Measurements from ENCODE around the gene TRMT10A. TPM values are rescaled to one million over a fixed set of nuclear protein-coding genes. Genes with fewer than 3 reads are reported as not detected.

Gene TRMT10A
- 1.1 TPM for total RNA-seq

GRCh38 chr4:99563310-99564186 is at the start of gene TRMT10A:
TRMT10A (minus strand) TSS chr4:99564039; CDS start chr4:99559338, 4,701 bp downstream.
- DNase-seq (ENCODE audit: low read depth in 2 of 3, low spot score in 2 of 3) = peak; percentile 90 to 99 (median 99)

DNA sequence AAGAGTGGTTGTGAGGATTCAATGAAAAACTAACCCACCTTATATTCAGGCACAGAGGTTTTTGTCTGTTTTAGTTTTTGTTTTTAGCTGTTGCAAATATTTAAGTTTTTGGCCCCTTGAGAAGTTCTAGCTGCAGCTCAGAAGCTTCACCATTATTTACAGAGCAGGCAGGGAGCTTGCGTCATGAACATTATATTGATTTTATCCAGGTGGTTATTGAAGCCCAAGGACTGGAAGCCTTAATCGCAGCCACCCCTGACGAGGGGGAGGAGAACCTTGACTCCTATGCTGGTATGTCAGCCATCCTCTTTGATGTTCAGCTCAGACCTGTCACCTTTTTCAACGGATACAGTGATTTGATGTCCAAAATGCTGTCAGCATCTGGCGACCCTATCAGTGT is 48.9 kb upstream of the TRMT10A start:
- no peak for DNase-seq (ENCODE audit: low read depth in 2 of 3, low spot score in 2 of 3)

DNA sequence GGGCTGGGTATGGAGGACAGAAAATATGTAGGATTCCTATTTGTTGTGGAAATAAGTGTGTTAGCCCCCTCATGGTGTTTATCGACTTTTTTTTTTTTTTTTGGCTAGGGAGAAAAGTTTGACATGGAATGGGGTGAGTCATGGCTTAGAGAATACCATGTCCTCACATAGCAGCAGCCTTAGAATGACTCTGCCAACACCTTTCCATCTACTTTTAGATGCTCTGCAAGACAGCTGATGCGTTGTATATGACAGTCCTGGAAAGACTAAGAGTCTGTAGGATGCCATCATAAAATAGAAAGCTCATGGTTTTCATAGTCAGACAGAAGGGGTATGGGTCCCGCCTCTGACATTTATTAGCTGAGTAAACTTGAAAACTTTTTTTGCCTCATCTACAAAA is 48.4 kb upstream of the TRMT10A start:
- no peak for DNase-seq (ENCODE audit: low read depth in 2 of 3, low spot score in 2 of 3)

DNA sequence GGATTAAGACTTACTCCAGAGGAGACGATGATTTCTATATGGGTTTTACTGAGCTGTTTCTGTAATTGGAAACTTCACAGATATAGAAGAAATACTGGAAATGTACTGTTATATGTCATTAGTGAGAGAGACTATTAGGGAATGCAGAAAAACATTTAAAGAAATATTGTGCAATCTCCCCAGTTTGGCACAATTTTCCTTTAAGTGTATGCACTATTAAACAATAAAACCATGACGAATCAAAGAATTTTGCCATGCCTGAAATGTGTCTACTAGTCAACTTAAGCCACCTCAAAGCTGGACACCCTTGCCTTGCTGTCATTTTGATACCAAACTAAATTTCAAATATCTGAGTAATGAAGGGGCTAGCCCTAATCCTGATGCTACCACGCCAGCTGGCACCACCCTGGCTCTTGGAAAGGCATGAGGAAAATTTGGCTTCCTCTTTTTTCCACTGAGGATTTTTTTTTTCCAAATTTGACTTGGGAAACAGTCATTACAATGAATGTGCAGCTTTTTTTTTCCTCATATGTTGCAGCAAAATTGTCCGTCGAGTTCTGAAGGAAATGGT is 46.9 kb upstream of the TRMT10A start:
- DNase-seq (ENCODE audit: low read depth in 2 of 3, low spot score in 2 of 3) = no peak

- no peak for DNase-seq (ENCODE audit: low read depth in 2 of 3, low spot score in 2 of 3)
These were observed 44.6 kb upstream of the TRMT10A start for GRCh38 chr4:99608417-99608816.

GRCh38 chr4:99606716-99607115 is 42.9 kb upstream of the TRMT10A start:
- no peak for DNase-seq (ENCODE audit: low read depth in 2 of 3, low spot score in 2 of 3)

- no peak for DNase-seq (ENCODE audit: low read depth in 2 of 3, low spot score in 2 of 3)
These were observed 31.0 kb upstream of the TRMT10A start for GRCh38 chr4:99594818-99595217.

DNA sequence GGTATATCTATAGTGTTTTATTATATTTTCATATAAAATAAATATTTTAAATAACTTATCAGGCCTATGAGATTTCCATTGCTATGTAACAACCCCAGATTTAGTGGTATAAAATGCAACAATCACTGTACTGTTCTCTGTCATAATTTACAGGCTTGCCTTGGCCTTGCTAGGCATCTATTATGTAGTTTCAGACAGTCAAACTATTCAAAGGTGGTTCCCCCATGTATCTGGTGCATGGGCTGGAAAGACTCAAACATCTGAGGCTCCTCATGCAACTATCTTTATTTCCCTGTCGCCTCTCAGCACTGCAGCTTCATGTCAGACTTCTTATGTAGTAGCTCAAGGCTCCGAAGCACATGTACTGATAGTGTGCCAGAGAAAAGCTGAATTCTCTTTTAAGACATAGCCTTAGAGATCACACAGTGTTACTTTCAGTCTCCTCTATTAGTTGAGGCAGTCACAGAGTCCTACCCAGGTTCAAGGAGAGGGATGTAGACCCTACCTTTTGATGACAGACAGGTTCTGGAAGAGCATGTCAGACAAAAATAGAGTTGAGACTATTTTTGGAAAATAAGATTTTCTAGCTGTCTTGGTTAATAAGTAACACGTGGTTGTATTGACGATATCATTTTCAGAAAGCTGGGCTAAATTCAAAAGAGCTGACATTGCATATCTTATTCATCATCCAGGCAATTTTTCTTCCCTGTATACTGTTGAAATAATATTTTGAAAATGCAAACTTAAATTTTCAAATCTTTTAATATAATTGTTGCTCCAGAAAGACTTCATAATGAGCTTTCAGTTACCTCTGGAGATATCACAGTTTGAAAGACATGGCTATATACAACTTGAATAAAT is 30.2 kb upstream of the TRMT10A start:
- DNase-seq (ENCODE audit: low read depth in 2 of 3, low spot score in 2 of 3) = no peak

DNA sequence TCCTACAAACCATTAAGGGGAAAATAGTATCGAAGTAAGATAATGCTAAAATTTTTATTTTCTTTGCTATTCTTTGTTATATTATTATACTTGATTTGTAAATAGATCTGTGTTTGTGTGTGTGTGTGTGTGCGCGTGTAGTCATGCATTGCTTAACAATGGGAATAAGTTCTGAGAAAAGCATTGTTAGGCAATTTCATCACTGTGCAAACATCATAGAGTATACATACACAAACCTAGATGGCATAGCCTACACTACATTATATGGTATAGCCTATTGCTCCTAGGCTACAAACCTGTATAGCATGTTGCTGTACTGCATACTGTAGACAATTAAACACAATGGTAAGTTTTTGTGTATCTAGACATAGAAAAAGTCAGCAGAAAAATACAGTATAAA is 27.9 kb upstream of the TRMT10A start:
- DNase-seq (ENCODE audit: low read depth in 2 of 3, low spot score in 2 of 3) = no peak

DNA sequence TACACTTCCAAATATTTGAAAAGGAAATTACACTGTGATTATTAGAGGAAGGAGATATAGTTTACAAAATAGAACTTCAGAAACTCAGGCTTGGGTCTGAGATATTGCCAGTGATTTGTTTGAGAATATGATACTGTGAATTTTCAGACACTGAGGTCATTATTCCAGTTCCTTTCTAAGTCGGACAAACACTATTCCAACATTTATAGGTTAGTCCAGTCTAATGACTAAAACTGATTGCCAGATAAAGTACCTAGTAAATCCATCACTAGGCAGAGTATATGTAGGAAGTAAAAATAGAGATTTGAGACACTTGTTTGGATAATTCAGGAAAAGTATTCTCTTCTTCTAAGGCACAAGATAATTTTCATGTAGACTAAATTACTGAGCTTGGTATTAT is 24.0 kb upstream of the TRMT10A start:
- DNase-seq (ENCODE audit: low read depth in 2 of 3, low spot score in 2 of 3) = no peak

DNA sequence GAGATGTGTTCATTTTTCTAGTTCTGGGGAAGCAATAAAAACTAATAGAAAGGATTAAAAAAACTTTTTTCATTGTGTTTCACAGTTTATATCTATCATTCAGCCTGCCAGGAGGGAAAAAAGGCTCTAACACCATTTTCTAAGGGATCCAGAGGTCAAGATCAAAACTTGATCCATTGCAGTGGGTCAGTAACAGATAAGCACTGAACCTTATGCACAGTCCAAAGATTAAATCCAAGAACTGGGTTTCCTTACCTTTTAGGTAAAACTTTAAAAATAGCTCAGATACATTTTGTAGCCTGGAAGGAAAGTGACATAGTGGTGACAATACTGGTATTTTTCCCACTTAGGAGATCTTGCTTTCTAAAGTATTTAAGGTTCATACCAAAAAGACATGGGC is 23.5 kb upstream of the TRMT10A start:
- DNase-seq (ENCODE audit: low read depth in 2 of 3, low spot score in 2 of 3) = no peak

- DNase-seq (ENCODE audit: low read depth in 2 of 3, low spot score in 2 of 3) = no peak
These were observed 23.0 kb upstream of the TRMT10A start for GRCh38 chr4:99586797-99587196.

- no peak for DNase-seq (ENCODE audit: low read depth in 2 of 3, low spot score in 2 of 3)
These were observed 22.5 kb upstream of the TRMT10A start for GRCh38 chr4:99586322-99586721.

DNA sequence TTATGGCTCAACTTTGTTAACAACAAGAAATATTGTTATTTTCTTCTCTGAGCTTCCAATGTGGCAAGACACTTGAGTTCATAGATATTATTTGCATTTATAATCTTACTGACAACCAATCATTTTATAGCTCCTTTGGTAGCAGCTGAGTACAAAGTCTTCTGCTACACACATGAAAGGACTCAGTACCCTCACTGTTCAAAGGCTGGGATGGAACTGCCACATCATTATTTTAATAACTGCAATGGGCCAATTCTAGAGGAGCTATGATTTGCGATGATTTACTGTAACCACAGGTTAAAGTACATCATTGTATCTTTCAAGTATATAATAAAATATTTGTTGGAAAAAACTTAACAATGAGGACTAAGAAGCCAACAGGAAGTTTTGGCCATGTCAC is 21.7 kb upstream of the TRMT10A start:
- no peak for DNase-seq (ENCODE audit: low read depth in 2 of 3, low spot score in 2 of 3)

- no peak for DNase-seq (ENCODE audit: low read depth in 2 of 3, low spot score in 2 of 3)
These were observed 14.9 kb upstream of the TRMT10A start for GRCh38 chr4:99578714-99579113.

DNA sequence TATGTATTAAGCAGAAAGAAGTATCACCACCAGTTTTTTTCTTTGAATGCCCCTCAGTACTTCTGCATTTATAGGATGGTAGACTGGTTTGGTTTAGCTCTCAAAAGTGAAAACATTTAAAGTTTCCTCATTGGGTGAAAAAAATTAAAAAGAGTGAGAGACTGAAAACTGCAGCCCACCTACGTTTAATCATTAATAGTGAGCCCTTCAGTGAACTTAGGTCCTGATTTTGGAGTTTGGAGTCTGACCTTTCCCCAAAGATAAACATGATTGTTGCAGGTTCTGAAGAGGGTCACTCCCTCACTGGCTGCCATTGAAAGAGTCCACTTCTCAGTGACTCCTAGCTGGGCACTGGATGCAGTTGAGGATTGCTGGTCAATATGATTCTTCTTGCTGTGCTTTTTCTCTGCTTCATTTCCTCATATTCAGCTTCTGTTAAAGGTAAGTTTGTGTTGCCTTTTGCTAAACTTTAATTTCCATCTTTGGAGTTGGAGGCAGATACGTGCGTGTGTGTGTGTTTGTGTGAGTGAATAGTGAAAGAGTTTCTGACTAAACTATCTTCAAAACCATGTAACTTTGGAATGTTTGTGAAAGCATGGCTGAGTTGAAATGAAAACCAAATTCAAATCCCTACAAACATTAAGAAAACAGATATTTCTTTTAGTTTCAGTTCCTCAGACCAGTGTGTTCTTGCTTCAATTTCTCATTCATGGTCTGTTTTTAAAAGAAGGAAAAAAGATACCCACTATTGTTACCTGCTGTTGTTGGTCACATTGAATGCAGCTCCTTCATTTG is 10.9 kb upstream of the TRMT10A start, which contains the start of gene MTTP:
Gene MTTP (plus strand): TSS at position 295 of the 795 bp plus-strand sequence. CDS start 86 bp downstream, at position 381.
- no peak for DNase-seq (ENCODE audit: low read depth in 2 of 3, low spot score in 2 of 3)

- no peak for DNase-seq (ENCODE audit: low read depth in 2 of 3, low spot score in 2 of 3)
These were observed 10.0 kb upstream of the TRMT10A start for GRCh38 chr4:99573735-99574368.

DNA sequence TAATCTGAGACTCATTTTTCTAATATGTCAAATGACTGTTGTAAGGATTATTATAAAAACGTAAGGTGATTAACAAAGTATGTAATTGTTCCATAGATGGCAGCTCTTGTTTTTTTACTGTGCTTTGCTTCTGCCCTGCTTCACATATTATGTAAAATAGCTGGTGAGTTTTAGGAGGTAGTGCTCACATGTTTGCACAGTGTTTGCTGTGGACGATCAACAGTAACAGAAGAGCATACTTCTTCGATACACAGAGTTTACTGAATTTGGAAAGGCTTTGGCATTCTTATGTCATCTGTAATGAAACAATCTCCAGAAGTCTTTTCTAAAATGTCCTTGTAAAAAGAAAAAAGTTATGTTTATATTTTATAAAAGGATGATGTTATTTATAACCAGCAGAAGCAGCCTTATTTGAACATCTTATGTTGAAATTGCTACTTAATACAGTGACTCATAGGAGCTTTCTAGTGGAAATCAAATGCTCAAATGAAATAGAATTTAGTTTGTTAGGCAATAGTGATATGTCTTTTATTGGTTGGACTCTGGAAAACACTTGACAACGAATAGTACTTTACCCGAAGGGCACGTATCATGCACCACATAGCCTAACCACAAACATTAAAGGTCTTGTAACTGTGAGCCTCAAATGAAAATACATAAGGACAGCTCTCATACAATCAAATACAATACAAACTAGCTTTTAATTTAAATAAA is 8.8 kb upstream of the TRMT10A start:
- no peak for DNase-seq (ENCODE audit: low read depth in 2 of 3, low spot score in 2 of 3)

- no peak for DNase-seq (ENCODE audit: low read depth in 2 of 3, low spot score in 2 of 3)
These were observed 8.0 kb upstream of the TRMT10A start for GRCh38 chr4:99571883-99572282.

Data from hematopoietic multipotent progenitor cell (in vitro differentiated cells).